GM19043 (cell line): ENCODE results near the gene MGST2.

Experiments used
- ATAC-seq: cut with Tn5 transposase; IDR thresholded peaks from one replicate; pipeline ENCODE4 v1.9.1; 2021; ENCODE audit warnings: low read depth; ENCODE audit not compliant: unreplicated experiment

MGST2 gene

GRCh38 chr4:139643042-139643895, 22.4 kb upstream of the MGST2 start:
- no peak for ATAC-seq

- no peak for ATAC-seq
These were observed 20.2 kb upstream of the MGST2 start for GRCh38 chr4:139645458-139645857.

- ATAC-seq, result no peak
These were observed 18.4 kb upstream of the MGST2 start for GRCh38 chr4:139647184-139647583.

- ATAC-seq, result no peak
These were observed 17.7 kb upstream of the MGST2 start for GRCh38 chr4:139647952-139648351.

GRCh38 chr4:139651282-139652194, 14.1 kb upstream of the MGST2 start:
- peak; percentile 84 for ATAC-seq

- no peak for ATAC-seq
These were observed 11.1 kb upstream of the MGST2 start for GRCh38 chr4:139654516-139654915.

- ATAC-seq, result no peak
These were observed 10.5 kb upstream of the MGST2 start for GRCh38 chr4:139655116-139655515.

GRCh38 chr4:139656614-139657486, 8.8 kb upstream of the MGST2 start:
- peak; percentile 69 for ATAC-seq

GRCh38 chr4:139658185-139658584, 7.4 kb upstream of the MGST2 start:
- ATAC-seq, result no peak

GRCh38 chr4:139658586-139659382, 6.8 kb upstream of the MGST2 start:
- ATAC-seq, result no peak

GRCh38 chr4:139659735-139660424, 5.7 kb upstream of the MGST2 start:
- no peak for ATAC-seq

- no peak for ATAC-seq
These were observed 5.0 kb upstream of the MGST2 start for GRCh38 chr4:139660568-139661043.

- no peak for ATAC-seq
These were observed 2.0 kb upstream of the MGST2 start for GRCh38 chr4:139663561-139664138.

- no peak for ATAC-seq
These were observed 1.2 kb upstream of the MGST2 start for GRCh38 chr4:139664442-139664841.

GRCh38 chr4:139665079-139665689, 435 bp upstream of the MGST2 start:
- ATAC-seq, result peak; percentile 1

GRCh38 chr4:139666735-139667281, 1.2 kb downstream of the MGST2 start:
- no peak for ATAC-seq

GRCh38 chr4:139668036-139668435, 2.4 kb downstream of the MGST2 start:
- ATAC-seq, result no peak

- no peak for ATAC-seq
These were observed 3.1 kb downstream of the MGST2 start for GRCh38 chr4:139668658-139669201.
